ENCODE measurements around the gene MTHFSD. TPM values are rescaled to one million over a fixed set of nuclear protein-coding genes. Genes with fewer than 3 reads are reported as not detected.

Gene MTHFSD
- polyA plus RNA-seq, 1 of the 3 experiments (the other 2 are of a cell fraction) = 15.6 TPM

DNA sequence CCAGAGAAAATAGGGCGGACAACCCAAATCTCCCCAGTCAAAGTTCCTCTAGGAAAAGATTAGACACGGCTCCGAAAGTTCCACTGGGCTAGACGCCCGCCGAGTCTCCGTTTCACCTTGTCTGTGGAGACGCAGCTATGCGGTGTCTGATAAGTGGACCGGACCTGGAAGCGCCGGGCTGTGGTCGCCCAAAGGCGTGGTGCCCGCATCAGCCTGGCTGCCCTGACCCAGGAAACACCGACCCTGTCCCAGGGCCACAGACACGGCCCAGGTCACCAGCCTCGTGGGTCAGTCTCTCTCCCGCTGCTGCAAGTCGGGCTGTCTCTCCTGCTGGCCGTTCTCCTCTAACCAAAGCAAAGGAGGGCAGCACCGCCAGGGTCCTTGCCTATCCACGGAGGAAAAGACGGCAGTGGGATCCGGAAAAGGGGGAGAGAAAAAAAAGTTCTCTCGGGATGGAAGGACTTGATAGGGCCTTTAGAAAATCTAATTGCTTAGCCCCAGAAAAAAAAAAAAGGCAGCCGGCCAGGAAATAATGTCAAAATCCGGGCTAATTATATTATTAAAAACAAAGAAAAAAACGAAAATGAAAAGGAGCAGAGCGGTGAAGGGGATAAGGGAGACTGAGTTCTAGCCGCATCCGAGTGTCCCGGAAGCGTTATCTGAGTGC, 58.6 kb downstream of the MTHFSD start (continued):
- no peak for TF ChIP-seq NRF1 (IDR thresholded peaks at IDR 0.05; ENCODE audit: low read depth, low read length)
- no peak for TF ChIP-seq NFIC (IDR thresholded peaks at IDR 0.05; ENCODE audit: borderline replicate concordance)
- TF ChIP-seq YY1 (IDR thresholded peaks at IDR 0.05; ENCODE audit: low read depth) = no peak

DNA sequence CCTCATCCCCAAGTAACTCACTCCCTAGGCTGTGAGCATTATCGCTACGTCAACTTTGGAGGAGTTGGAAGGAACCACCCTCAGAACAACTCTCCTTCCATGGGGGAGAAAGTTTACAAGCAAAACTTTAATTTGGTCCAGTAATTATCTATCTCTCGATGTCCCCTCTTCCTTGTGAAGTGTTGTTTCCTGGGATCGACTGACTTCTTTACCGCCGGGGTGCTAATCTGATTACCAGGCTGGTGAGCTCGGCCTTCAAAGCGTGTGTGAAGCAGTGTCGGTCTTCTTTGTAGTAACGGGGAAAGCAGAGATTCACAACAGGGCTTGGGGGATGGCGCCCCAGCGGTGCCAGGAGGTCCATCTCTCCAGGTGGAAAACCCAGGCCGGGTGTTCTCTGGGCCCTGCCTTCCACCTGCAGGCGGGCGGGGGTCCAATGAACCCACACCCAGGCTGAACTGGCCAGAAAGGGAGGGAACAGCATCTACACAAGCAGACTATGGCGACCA, 59.2 kb downstream of the MTHFSD start:
- Histone ChIP-seq H3K36me3 (replicated peaks in 1 of 2; ENCODE audit: control insufficient read depth in 1 of 2, insufficient read depth in 2 of 2, low read length in 1 of 2) (no peaks in the 10 kb centered on the region), H3K4me1 (ENCODE audit: control insufficient read depth in 1 of 2, insufficient read depth in 2 of 2, low read depth in 1 of 2, low read length in 1 of 2) (no peaks in the 10 kb centered on the region), H3K27ac (ENCODE audit: low read depth in 2 of 2, low read length in 1 of 2) (no peak overlapping the region), H4K20me1 (ENCODE audit: insufficient read depth) (0 out of 2 replicates have a peak, but pooled peaks cover 3% of the 10 kb centered on the region), H3K27me3 (ENCODE audit: insufficient read depth) (peaks cover 97% of the 10 kb centered on the region), H3K79me2 (ENCODE audit: insufficient read depth) (no peaks in the 10 kb centered on the region), H3K9ac (no peak overlapping the region), H3K4me2 (no peak overlapping the region), H3K9me2 (no peaks in the 10 kb centered on the region), H2AFZ (ENCODE audit: low read depth) (no peak overlapping the region), H3K9me3 (no peaks in the 10 kb centered on the region), H3F3A (replicated peaks; ENCODE audit: insufficient read depth) (no peaks in the 10 kb centered on the region), H3K4me3 (ENCODE audit: low read depth in 2 of 2, low read length in 1 of 2) (no peak overlapping the region)
- CTCF ChIA-PET = no interaction called here
- 3% methylated on average over 16 of the region's 16 CpGs for WGBS (ENCODE audit: low lambda C conversion rate)
- TF ChIP-seq GATA2 (CRISPR knock-in tag; IDR thresholded peaks at IDR 0.05) (no peak), MEF2A (IDR thresholded peaks at IDR 0.05; ENCODE audit: borderline replicate concordance, low read depth) (no peak), NFIC (IDR thresholded peaks at IDR 0.05; ENCODE audit: borderline replicate concordance) (no peak), FOXM1 (IDR thresholded peaks at IDR 0.05; ENCODE audit: low read depth) (no peak), MAX (IDR thresholded peaks at IDR 0.05; ENCODE audit: low read depth) (no peak), RFX5 (IDR thresholded peaks at IDR 0.05; ENCODE audit: low read length) (no peak), TCF12 (IDR thresholded peaks at IDR 0.05) (no peak), TEAD4 (IDR thresholded peaks at IDR 0.05; ENCODE audit: borderline replicate concordance, insufficient read depth) (no peak), EZH2phosphoT487 (IDR thresholded peaks at IDR 0.05; ENCODE audit: borderline replicate concordance, low read depth) (no peak)
- POLR2A ChIA-PET = no interaction called here
- no peak for DNase-seq

DNA sequence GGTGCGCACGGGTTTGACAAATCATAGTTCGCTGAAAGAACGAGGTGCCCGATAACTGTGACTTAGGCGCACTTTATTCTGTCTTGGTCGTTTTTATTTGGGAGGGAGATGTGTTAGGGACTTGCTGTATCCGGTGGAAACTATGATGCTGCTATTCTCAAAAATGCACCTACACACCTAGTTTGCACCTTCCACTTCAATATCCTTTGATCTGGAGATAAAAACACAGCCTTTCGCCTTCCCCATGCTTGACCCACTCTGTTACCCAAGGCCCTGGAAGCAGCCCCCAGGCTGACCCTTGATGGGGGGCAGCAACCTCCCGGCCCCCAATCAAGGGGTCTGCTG, 59.7 kb downstream of the MTHFSD start:
- H4K20me1 ChIP-seq (ENCODE audit: insufficient read depth) = no peaks in the 10 kb centered on the region
- no peak overlapping the region for H3K4me3 ChIP-seq (ENCODE audit: low read depth in 2 of 2, low read length in 1 of 2)
- H3K9me3 ChIP-seq = no peaks in the 10 kb centered on the region
- H3K79me2 ChIP-seq (ENCODE audit: insufficient read depth) = no peaks in the 10 kb centered on the region
- no peaks in the 10 kb centered on the region for H3F3A ChIP-seq (replicated peaks; ENCODE audit: insufficient read depth)
- H3K4me1 ChIP-seq (ENCODE audit: control insufficient read depth in 1 of 2, insufficient read depth in 2 of 2, low read depth in 1 of 2, low read length in 1 of 2) = no peaks in the 10 kb centered on the region
- H3K4me2 ChIP-seq = no peak overlapping the region
- ChIA-PET CTCF (no interaction called here), POLR2A (no interaction called here)
- WGBS (ENCODE audit: low lambda C conversion rate) = 18% methylated on average over 10 of the region's 10 CpGs
- peaks cover 97% of the 10 kb centered on the region for H3K27me3 ChIP-seq (ENCODE audit: insufficient read depth)
- H3K9ac ChIP-seq = no peak overlapping the region
- H3K36me3 ChIP-seq (replicated peaks in 1 of 2; ENCODE audit: control insufficient read depth in 1 of 2, insufficient read depth in 2 of 2, low read length in 1 of 2) = no peaks in the 10 kb centered on the region
- no peak overlapping the region for H3K27ac ChIP-seq (ENCODE audit: low read depth in 2 of 2, low read length in 1 of 2)
- H2AFZ ChIP-seq (ENCODE audit: low read depth) = no peak overlapping the region
- DNase-seq = no peak
- no peaks in the 10 kb centered on the region for H3K9me2 ChIP-seq
- TF ChIP-seq ELF1 (IDR thresholded peaks at IDR 0.05) (no peak), GABPA (IDR thresholded peaks at IDR 0.05; ENCODE audit: low read depth) (no peak), POLR2AphosphoS5 (IDR thresholded peaks at IDR 0.05; ENCODE audit: low read depth, low read length) (no peak), MAX (IDR thresholded peaks at IDR 0.05; ENCODE audit: low read depth) (no peak), REST (IDR thresholded peaks at IDR 0.05; ENCODE audit: low read depth, low read length) (no peak), NFIC (IDR thresholded peaks at IDR 0.05; ENCODE audit: borderline replicate concordance) (no peak), EP300 (IDR thresholded peaks at IDR 0.05; ENCODE audit: borderline replicate concordance in 1 of 2, low read depth in 1 of 2, low read length in 1 of 2) (no peak), FOSL2 (IDR thresholded peaks at IDR 0.05; ENCODE audit: borderline replicate concordance, low read depth) (no peak), TCF12 (IDR thresholded peaks at IDR 0.05) (no peak), NRF1 (IDR thresholded peaks at IDR 0.05; ENCODE audit: low read depth, low read length) (no peak), SIN3A (IDR thresholded peaks at IDR 0.05; ENCODE audit: borderline replicate concordance, low read depth, low read length) (no peak)
- TF ChIP-seq, protein P1, sequence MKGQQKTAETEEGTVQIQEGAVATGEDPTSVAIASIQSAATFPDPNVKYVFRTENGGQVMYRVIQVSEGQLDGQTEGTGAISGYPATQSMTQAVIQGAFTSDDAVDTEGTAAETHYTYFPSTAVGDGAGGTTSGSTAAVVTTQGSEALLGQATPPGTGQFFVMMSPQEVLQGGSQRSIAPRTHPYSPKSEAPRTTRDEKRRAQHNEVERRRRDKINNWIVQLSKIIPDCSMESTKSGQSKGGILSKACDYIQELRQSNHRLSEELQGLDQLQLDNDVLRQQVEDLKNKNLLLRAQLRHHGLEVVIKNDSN (IDR thresholded peaks at IDR 0.05; ENCODE audit: borderline replicate concordance, low read depth) = no peak
- TF ChIP-seq, protein P2, sequence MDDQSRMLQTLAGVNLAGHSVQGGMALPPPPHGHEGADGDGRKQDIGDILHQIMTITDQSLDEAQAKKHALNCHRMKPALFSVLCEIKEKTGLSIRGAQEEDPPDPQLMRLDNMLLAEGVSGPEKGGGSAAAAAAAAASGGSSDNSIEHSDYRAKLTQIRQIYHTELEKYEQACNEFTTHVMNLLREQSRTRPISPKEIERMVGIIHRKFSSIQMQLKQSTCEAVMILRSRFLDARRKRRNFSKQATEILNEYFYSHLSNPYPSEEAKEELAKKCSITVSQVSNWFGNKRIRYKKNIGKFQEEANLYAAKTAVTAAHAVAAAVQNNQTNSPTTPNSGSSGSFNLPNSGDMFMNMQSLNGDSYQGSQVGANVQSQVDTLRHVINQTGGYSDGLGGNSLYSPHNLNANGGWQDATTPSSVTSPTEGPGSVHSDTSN (IDR thresholded peaks at IDR 0.05) = no peak
